HG03097 (cell line): ENCODE results near the gene EFHB.
"Not testable (repeated sequence)": the region's sequence is repeated elsewhere in the genome, so short reads cannot be mapped to it uniquely, and the experiment has no call there.

Source experiments
- ATAC-seq: cut with Tn5 transposase; IDR thresholded peaks from one replicate; pipeline ENCODE4 v1.9.1; 2021; ENCODE audit not compliant: unreplicated experiment, low FRiP score

The EFHB gene

DNA sequence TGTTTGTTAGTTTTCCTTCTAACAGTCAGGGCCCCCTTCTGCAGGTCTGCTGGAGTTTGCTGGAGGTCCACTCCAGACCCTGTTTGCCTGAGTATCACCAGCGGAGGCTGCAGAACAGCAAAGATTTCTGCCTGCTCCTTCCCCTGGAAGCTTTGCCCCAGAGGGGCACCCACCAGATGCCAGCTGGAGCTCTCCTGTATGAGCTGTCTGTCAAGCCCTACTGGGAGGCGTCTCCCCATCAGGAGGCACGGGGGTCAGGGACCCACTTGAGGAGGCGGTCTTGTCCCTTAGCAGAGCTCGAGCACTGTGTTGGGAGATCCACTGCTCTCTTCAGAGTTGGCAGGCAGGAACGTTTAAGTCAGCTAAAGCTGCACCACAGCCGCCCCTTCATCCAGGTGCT is 87.4 kb downstream of the EFHB start:
- ATAC-seq = not testable (repeated sequence)
